ENCODE measurements around the gene TMC6. TPM values are rescaled to one million over a fixed set of nuclear protein-coding genes. Genes with fewer than 3 reads are reported as not detected.
A peak's percentile ranks its signal among the peaks of the same experiment; 100 is the strongest.

TMC6 gene
- total RNA-seq, 4 donors from 2014 or later, result 31.6 to 44.8 (median 39.0) TPM

DNA sequence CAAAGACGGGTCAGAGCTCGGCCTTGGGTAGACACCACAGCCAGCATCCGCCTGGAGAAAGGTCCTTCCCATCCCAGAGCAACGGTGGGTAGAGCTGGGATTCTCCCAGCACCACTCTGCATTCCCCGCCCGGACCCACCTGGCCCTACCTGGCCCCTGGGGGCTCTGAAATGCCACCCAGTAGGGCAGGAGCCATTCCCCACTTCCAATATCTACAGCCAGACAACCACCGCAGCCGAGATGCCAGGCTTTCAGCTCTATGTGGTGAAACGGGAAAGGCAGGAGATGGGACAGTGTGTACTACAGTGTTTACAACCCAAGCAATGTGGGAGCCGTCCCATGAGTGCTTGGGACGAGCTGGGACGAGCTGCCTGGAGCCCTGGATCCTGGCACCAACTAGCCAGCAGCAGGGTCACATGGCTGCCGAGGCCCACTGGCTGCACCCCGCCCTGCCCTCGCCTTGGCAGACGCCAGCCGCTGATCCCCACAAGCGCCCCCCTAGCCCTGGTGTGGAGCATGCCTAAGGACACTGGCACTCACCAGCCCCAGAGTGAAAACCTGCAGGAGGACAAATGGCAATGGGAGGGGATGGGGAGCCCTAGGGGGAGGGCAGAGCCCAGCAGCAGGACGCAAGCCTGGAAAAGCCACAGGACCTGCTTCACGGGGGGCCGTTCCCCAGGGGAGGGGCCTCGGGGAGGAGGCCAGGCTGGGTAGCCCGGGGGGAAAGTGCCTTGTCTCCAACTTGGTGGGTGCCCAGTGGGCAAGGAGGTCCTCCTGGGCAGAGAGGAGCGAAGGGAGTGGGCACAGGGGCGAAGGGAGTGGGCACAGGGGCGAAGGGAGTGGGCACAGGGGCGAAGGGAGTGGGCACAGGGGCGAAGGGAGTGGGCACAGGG, 13.5 kb downstream of the TMC6 start:
- peak in 1 of 2 donors; percentile 85 for DNase-seq (ENCODE audit: low spot score in 2 of 2)
- no peak overlapping the region for H3K4me3 ChIP-seq (ENCODE audit: low read depth, poor library complexity, severe bottlenecking)
- TF ChIP-seq POLR2A (IDR thresholded peaks at IDR 0.05) (no peak), CTCF (IDR thresholded peaks at IDR 0.05) (no peak)
- intact Hi-C loops (cut with DNase I; ENCODE audit: low total_unique reads), result loop anchor here (5.0 kb wide), 1 partner anchor 137 kb away; no protein-coding TSS in a partner anchor
- WGBS, 2 donors, result 45 to 49% methylated on average over 20 to 25 of the region's 28 CpGs

DNA sequence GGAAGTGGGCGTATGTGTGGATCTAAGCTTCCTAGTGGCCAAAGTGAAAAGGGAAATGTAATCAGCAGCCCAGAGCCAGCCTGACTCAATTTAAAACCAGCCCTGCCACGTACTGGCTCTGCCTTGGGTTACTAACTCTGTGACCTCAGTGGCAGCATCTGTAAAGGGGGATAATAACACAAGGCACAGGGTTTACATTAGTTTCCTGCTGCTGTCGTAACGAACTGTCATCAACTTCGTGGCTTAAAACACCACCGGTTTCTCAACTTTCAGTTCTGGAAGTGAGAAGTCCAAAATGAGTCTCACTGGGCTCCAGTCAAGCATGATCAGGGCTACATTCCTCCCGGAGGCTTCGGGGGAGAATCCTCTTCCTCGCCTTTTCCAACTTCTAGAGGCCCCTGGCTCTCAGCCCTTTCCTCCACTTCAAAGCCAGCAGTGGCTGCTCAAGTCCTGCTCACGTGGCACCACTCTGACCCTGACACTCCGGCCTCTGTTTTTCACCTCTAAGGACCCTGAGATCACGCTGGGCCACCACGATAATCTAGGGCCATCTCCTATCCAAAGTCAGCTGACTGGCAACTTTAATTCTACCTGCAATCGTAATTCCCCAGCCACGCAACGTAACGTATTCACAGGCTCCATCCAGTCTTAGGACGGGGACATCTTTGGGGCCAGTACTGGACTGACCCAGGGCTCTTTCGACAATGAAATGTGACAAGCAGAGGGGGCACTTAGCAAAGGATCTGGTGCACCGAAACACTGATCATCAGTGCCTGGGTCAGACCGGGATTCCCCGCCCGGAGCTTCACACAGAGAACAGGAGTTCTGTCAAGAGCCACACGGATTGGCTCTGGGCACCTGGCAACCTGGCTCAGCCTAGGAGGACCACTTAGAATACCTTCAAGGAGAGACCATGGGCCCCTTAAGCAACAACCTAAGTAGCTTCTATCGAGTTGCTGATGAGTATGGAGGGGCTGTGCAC, 14.5 kb downstream of the TMC6 start:
- TF ChIP-seq CTCF (IDR thresholded peaks at IDR 0.05) (no peak), POLR2A (IDR thresholded peaks at IDR 0.05) (no peak)
- H3K4me3 ChIP-seq (ENCODE audit: low read depth, poor library complexity, severe bottlenecking), result no peak overlapping the region
- no peak for DNase-seq (ENCODE audit: low spot score in 2 of 2)
- intact Hi-C loops (cut with DNase I; ENCODE audit: low total_unique reads), result loop anchor here (2.0 to 5.0 kb wide), 2 partner anchors 65 to 138 kb away; no protein-coding TSS in a partner anchor
- WGBS, 2 donors, result 87 to 89% methylated on average over 24 to 25 of the region's 25 CpGs

DNA sequence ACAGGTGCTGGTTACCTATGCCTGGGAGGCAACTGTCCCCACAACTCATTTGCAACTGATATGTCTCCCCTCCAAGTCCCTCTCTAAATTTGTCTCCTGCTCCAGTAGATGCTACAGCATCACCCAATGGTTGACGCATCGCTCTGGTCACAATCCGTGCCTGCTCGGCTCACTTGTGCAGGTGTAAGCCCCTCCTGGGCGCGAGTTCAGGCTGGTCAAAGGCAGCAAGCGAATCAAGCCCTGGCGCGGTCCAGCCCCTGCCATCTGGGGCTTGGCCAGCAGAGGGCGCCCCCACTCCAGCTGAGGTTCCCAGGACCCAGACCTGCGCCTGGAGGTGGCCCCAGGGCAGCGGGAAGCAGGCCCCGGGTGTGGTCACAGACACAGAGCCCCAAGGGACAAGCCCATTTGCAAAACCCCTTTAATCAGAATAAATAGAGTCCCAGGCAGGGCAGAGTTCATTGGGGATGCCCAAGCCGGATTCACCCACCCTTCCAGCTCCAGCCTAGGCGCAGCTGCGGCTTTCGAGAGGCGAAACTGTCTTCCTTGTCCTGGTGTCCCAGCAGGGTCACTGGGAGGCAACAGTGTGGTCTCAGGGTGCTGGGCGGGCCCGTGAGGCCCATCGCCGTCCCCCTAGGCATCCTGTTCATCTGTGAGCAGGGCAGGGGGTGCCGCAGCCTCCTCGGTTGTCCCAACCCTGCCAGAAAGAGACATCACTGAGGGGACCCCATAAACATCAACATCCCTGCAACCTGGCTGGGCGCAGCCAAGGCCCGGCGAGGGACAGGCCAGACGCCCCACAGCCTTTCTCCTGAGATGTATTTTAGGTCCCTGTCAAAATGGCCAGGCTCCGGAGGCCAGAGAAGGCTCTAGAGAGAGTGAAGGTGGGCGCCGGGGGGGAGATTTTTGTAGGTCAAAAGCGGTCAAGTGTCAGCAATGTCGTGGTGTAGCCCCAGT, 15.8 kb downstream of the TMC6 start:
- 53 to 62% methylated on average over 21 to 31 of the region's 33 CpGs for WGBS, 2 donors
- intact Hi-C loops (cut with DNase I; ENCODE audit: low total_unique reads), result loop anchor here (2.0 to 5.0 kb wide), 2 partner anchors 66 to 140 kb away; no protein-coding TSS in a partner anchor
- DNase-seq (ENCODE audit: low spot score in 2 of 2), result peak in 1 of 2 donors; percentile 96
- TF ChIP-seq CTCF (IDR thresholded peaks at IDR 0.05) (peak in 1 of 3 donors; percentile 80), POLR2A (IDR thresholded peaks at IDR 0.05) (no peak)
- no peak overlapping the region for H3K4me3 ChIP-seq (ENCODE audit: low read depth, poor library complexity, severe bottlenecking)

DNA sequence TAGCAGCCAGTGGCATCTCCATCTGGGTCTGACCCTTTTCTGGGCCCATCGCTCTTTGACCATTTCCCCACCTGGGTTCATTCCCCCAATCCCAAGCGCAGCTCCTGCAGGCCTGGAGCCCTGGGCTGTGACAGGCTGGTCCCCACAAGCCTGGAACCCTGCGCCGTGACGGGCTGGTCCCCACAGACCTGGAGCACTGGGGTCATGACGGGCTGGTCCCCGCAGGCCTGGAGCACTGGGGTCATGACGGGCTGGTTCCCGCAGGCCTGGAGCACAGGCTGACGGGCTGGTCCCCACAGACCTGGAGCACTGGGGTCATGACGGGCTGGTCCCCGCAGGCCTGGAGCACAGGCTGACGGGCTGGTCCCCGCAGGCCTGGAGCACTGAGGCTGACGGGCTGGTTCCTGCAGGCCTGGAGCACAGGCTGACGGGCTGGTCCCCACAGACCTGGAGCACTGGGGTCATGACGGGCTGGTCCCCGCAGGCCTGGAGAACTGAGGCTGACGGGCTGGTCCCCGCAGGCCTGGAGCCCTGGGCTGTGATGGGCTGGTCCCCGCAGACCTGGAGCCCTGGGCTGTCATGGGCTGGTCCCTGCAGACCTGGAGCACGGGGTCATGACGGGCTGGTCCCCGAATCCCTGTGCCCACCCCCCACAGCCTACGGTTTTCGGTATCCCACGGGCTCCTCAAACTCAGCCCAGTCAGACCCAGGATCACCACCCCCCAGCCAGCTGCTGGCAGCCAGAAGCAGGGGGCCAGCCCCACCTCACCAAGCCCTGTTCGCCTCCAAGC, 16.6 kb downstream of the TMC6 start:
- WGBS, 2 donors, result 78 to 83% methylated on average over 20 to 28 of the region's 28 CpGs
- H3K4me3 ChIP-seq (ENCODE audit: low read depth, poor library complexity, severe bottlenecking), result no peak overlapping the region
- intact Hi-C loops (cut with DNase I; ENCODE audit: low total_unique reads), result loop anchor here (2.0 to 5.0 kb wide), 2 partner anchors 67 to 140 kb away; no protein-coding TSS in a partner anchor
- no peak for TF ChIP-seq CTCF (IDR thresholded peaks at IDR 0.05)
- DNase-seq (ENCODE audit: low spot score in 2 of 2), result no peak

All from lower leg skin (tissue), 4 donors.